Liver (tissue), 9 donors: Measurements from ENCODE around the gene FOXC2. TPM values are rescaled to one million over a fixed set of nuclear protein-coding genes. Genes with fewer than 3 reads are reported as not detected.

Source experiments
- DNase-seq: peaks from one replicate; pipeline ENCODE4 v3.0.0-alpha.2; 2017; ENCODE audit warnings: low spot score
- H3K27ac ChIP-seq, 2 donors: one replicate each; pipeline ENCODE4 v1.7.0; 2013; ENCODE audit warnings: inconsistent platforms in 2 of 2, low read length in 2 of 2, control low read depth in 1 of 2, low read depth in 1 of 2, mild to moderate bottlenecking in 1 of 2
- H3K27me3 ChIP-seq, 4 donors: one replicate each; pipeline versions ENCODE4 v1.6.1 to v1.7.0; 2013; ENCODE audit warnings: low read length in 3 of 4, inconsistent platforms in 1 of 4, mild to moderate bottlenecking in 1 of 4, moderate library complexity in 1 of 4; ENCODE audit not compliant: control insufficient read depth in 4 of 4, insufficient read depth in 4 of 4
- H3K36me3 ChIP-seq, 4 donors: one replicate each; pipeline versions ENCODE4 v1.6.1 to v1.7.0; 2013; ENCODE audit warnings: low read length in 3 of 4, mild to moderate bottlenecking in 3 of 4, low read depth in 1 of 4, moderate library complexity in 1 of 4; ENCODE audit not compliant: control insufficient read depth in 4 of 4, insufficient read depth in 3 of 4
- H3K4me1 ChIP-seq, 4 donors: one replicate each; pipeline versions ENCODE4 v1.6.1 to v1.7.0; 2013; ENCODE audit warnings: low read length in 3 of 4, mild to moderate bottlenecking in 3 of 4, moderate library complexity in 1 of 4; ENCODE audit not compliant: control insufficient read depth in 4 of 4, insufficient read depth in 4 of 4
- H3K4me3 ChIP-seq, 3 donors: one replicate each; pipeline versions ENCODE4 v1.6.1 to v1.7.0; 2013; ENCODE audit warnings: low read length in 3 of 3, control low read depth in 1 of 3, low read depth in 1 of 3, mild to moderate bottlenecking in 1 of 3
- H3K9ac ChIP-seq, 2 donors: one replicate each; pipeline ENCODE4 v1.7.0; 2013; ENCODE audit warnings: low read length in 2 of 2, mild to moderate bottlenecking in 2 of 2, moderate library complexity in 2 of 2, control low read depth in 1 of 2, low read depth in 1 of 2
- H3K9me3 ChIP-seq, 4 donors: one replicate each; pipeline versions ENCODE4 v1.6.1 to v1.7.0; 2013; ENCODE audit warnings: low read length in 3 of 4; ENCODE audit not compliant: control insufficient read depth in 4 of 4
- ATF3 ChIP-seq: IDR thresholded peaks from 2 replicates; pipeline ENCODE4 v1.6.1; 2016; ENCODE audit warnings: antibody characterized with exemption
- CTCF ChIP-seq: fragments of 150-350 bp; IDR thresholded peaks from 2 replicates; pipeline ENCODE4 v1.5.1; 2017; ENCODE audit warnings: improper control_type of control experiment, low read depth, low read length; ENCODE audit not compliant: missing input control
- EGR1 ChIP-seq, 2 donors: IDR thresholded peaks; 2 replicates each; pipeline ENCODE4 v1.6.1; 2016 to 2018; ENCODE audit warnings: antibody characterized with exemption in 2 of 2, low read depth in 2 of 2
- FOXA1 ChIP-seq: IDR thresholded peaks from 2 replicates; pipeline ENCODE4 v1.6.1; 2016; ENCODE audit warnings: antibody characterized with exemption
- FOXA2 ChIP-seq: IDR thresholded peaks from 2 replicates; pipeline ENCODE4 v1.6.1; 2016; ENCODE audit warnings: antibody characterized with exemption
- GABPA ChIP-seq, 2 donors: IDR thresholded peaks in 1 of 2; conservative IDR thresholded peaks in 1 of 2; 2 replicates each; pipeline ENCODE4 v1.6.1; 2016; ENCODE audit warnings: antibody characterized with exemption in 2 of 2, mild to moderate bottlenecking in 1 of 2, moderate library complexity in 1 of 2
- HNF4A ChIP-seq, 2 donors: conservative IDR thresholded peaks; 2 replicates each; pipeline ENCODE4 v1.6.1; 2016; ENCODE audit warnings: antibody characterized with exemption in 2 of 2, mild to moderate bottlenecking in 2 of 2
- HNF4G ChIP-seq: IDR thresholded peaks from 2 replicates; pipeline ENCODE4 v1.6.1; 2016; ENCODE audit warnings: antibody characterized with exemption
- JUND ChIP-seq, 2 donors: IDR thresholded peaks; 2 replicates each; pipeline ENCODE4 v1.6.1; 2016; ENCODE audit warnings: antibody characterized with exemption in 2 of 2
- MAX ChIP-seq: IDR thresholded peaks from 2 replicates; pipeline ENCODE4 v1.6.1; 2016; ENCODE audit warnings: antibody characterized with exemption
- NR2F2 ChIP-seq: IDR thresholded peaks from 2 replicates; pipeline ENCODE4 v1.6.1; 2016; ENCODE audit warnings: antibody characterized with exemption
- RAD21 ChIP-seq, 2 donors: IDR thresholded peaks; 2 replicates each; pipeline ENCODE4 v1.6.1; 2016; ENCODE audit warnings: antibody characterized with exemption in 2 of 2, mild to moderate bottlenecking in 2 of 2
- REST ChIP-seq: IDR thresholded peaks from 2 replicates; pipeline ENCODE4 v1.6.1; 2016; ENCODE audit warnings: antibody characterized with exemption, mild to moderate bottlenecking
- RXRA ChIP-seq, 2 donors: IDR thresholded peaks; 2 replicates each; pipeline ENCODE4 v1.6.1; 2017 to 2018; ENCODE audit warnings: antibody characterized with exemption in 2 of 2, mild to moderate bottlenecking in 1 of 2
- SP1 ChIP-seq: IDR thresholded peaks from 2 replicates; pipeline ENCODE4 v1.6.1; 2018; ENCODE audit warnings: antibody characterized with exemption, mild to moderate bottlenecking
- TAF1 ChIP-seq: conservative IDR thresholded peaks from 2 replicates; pipeline ENCODE4 v1.6.1; 2016; ENCODE audit warnings: antibody characterized with exemption, mild to moderate bottlenecking
- ZBTB33 ChIP-seq: IDR thresholded peaks from 2 replicates; pipeline ENCODE4 v1.6.1; 2016; ENCODE audit warnings: antibody characterized with exemption
- WGBS: extraction: QIAGEN DNeasy Blood & Tissue Kit; methylation state at CpG from one replicate; pipeline ENCODE4 v1.1.7; 2013; 5-methylcytosine and 5-hydroxymethylcytosine counted together
- polyA plus RNA-seq, 2 donors: library from polyadenylated mRNA; stranded (reverse) in 1 of 2; unstranded in 1 of 2; fragments of 200-250 nt in 1 of 2; fragments of >200 nt in 1 of 2; fragmentation: Nextera tagmentation in 1 of 2; extraction: Ambion mirVana in 1 of 2; gene quantifications; one replicate each; pipeline versions ENCODE4 v1.2.1 to v1.2.3, GENCODE V29; 2013 to 2015
- total RNA-seq, 2 donors: library from RNA; depleted of rRNA; stranded (reverse); fragments of >200 nt; gene quantifications; one replicate each; pipeline ENCODE4 v1.2.3, GENCODE V29; 2014
- donor health status: healthy.
- donor health status: healthy.
- donor health status: healthy.
- donor health status: healthy.
- donor health status: healthy.

Gene FOXC2
- total and polyA plus RNA-seq, 4 donors, result 0.03 to 0.09 (median 0.08) TPM; not detected in 1

GRCh38 chr16:86522634-86523033 is 44.0 kb upstream of the FOXC2 start:
- Histone ChIP-seq H3K4me3 (no peak overlapping the region), H3K9me3 (no peaks in the 10 kb centered on the region), H3K36me3 (no peaks in the 10 kb centered on the region), H3K9ac (no peak overlapping the region), H3K27ac (no peak overlapping the region), H3K4me1 (peaks cover 0 to 2% (median 0%) of the 10 kb centered on the region in 4 donors), H3K27me3 (peaks cover 0 to 14% (median 4%) of the 10 kb centered on the region in 4 donors)
- WGBS, result 87% methylated on average over 16 of the region's 16 CpGs
- TF ChIP-seq NR2F2 (no peak), TAF1 (no peak), REST (no peak), EGR1 (IDR thresholded peaks at IDR 0.05; ENCODE audit: low read depth in 2 of 2) (no peak), FOXA1 (no peak), FOXA2 (no peak), ZBTB33 (no peak), HNF4A (conservative IDR thresholded peaks at IDR 0.05) (no peak), RAD21 (IDR thresholded peaks at IDR 0.05) (no peak), GABPA (IDR thresholded peaks at IDR 0.05 in 1 of 2, conservative IDR thresholded peaks at IDR 0.05 in 1 of 2) (no peak), MAX (no peak), SP1 (no peak), CTCF (no peak), HNF4G (no peak), JUND (IDR thresholded peaks at IDR 0.05) (no peak), ATF3 (no peak), RXRA (IDR thresholded peaks at IDR 0.05) (no peak)
- DNase-seq, result no peak
